Measurements from ENCODE around the gene KCNAB3.

GRCh38 chr17:7915611-7916384, 13.9 kb downstream of the KCNAB3 start, which contains the start of gene RNF227:
- TF ChIP-seq ZZZ3 (IDR thresholded peaks at IDR 0.05) (no peak), RBM22 (IDR thresholded peaks at IDR 0.05; ENCODE audit: low read depth, low read length, poor library complexity, severe bottlenecking) (no peak), EP400 (IDR thresholded peaks at IDR 0.05) (peak; percentile 45; the same call in 1 of the 2 replicates), HOXB6 (CRISPR knock-in tag; IDR thresholded peaks at IDR 0.05; ENCODE audit: borderline replicate concordance) (no peak), USF1 (CRISPR knock-in tag; IDR thresholded peaks at IDR 0.05) (peak; percentile 86)

Data from K562 (cell line).